HG03565 (cell line): Measurements from ENCODE around the gene KIF12.

Experiments
- ATAC-seq: cut with Tn5 transposase; IDR thresholded peaks from one replicate; pipeline ENCODE4 v1.9.1; 2021; ENCODE audit warnings: mild to moderate bottlenecking, moderate library complexity; ENCODE audit not compliant: unreplicated experiment

KIF12 gene

DNA sequence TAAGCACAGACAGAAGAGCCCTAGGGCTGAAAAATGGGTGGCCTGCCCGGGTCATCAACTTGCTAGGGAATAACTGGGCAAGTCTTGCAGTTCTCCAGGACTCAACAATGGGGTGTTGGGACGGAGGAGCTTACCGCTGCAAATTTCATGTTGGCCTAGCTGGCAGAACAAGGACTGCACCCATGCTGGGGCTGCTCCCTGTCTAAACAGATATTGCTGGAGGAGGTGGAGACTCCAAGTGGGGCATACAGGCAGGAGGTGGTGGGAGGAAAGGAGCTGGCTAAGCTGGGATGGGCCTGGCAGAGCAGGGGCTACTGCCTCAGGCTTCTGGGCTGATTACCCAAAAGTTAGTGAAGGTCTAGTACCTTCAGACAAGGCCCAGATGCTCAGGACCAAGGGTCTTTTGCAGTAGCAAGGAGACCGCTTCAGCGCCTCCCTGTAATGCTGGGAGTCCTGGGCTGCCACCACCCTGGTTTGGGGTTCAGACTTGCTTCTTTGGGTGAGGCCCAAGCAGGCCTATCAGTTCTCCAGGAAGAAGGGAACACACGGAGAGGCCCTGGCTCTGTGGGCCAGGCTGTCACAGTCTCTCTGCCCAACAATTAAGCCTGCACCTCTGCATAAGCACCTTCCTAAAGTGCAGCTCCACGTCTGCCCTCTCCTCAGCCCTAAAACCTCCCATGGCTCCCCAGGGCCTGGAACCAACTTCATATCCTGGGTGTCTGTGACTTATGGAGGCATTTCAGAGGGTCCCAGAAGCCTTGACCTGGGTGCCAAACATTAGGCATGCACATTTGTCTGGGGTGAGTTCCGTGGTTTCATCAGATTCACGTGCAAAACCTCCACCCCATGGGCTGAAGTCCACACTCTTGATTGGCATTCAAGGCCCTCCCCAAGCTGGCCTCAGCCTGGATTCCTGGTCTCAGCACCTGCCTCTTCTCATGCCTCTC is 24.2 kb upstream of the KIF12 start:
- ATAC-seq = no peak

- no peak for ATAC-seq
These were observed 23.3 kb upstream of the KIF12 start for GRCh38 chr9:114122136-114123027.

DNA sequence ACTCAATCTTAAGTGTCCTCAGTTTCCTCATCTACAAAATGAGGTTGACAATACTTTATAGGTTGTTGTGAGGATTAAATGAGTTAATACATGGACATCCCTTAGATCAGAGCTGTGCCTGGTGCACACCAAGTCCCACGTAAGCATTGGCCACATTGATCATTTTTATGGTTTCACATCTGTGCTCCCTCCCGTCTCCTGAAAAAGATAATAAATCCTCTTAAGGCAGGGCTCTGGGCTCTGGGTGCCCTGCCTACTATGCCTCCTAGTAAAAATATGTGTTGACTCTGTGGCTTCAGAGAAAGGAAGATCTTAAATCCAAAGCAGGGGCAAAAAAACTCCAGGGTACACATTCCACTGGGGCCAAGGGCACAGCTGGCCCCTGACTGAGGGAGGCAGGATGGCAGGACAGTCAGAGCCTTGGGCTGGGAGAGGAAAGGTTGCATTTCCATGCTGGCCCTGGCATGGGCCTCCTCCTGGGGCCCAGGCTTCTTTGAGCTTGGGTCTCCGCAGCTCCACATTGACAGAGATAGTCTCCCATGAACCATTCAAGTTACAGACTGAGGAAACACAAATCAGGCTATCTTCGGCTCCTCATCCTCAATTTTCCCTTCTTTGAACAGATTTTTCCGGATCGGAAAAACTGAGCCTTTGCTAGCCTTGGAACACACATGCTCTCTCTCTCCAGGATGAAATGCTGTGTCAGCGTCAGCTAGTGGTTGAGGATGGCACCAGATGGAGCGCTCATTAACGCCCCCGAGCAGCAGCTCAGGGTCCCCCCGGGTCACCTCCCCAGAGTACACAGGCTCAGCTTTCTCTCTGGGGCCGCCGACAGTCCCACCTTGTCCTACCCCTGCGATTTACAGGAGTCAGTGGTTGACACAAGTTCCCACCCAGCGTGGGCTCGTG is 22.4 kb upstream of the KIF12 start:
- ATAC-seq = no peak

DNA sequence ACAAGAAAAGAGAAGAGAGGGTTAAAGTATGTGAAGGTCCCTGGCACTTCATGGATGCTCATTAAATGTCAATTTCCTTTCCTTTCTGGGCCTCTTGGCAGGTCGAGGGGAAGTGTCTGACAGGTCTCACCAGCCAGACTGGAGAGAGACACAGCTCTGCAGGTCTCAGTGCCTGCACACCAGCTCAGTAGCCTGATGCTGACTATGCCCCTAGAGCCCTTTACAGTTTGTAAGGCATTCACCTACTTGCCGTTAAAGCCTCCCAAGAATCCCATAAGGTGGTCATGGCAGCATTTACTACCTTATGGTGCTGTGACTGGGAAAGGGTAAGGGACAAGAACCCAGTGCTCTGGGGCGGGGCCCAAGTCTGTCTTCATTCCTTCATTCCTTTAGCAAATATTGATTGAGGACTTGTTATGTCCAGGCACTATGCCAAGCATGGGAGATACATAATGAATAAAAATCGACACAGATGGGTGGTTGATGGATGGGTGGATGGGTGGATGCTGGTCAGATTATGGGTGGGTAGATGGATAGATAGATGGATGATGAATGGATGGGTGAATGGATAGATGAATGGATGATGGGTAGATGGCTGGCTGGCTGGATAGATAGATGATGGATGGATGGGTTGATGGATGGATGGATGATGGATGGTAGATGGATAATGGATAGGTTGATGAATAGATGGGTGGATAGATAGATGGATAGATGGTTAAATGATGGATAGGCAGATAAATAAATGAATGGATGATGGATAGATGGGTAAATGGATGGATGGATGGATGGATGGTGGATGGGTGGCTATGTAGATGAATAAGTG is 21.3 kb upstream of the KIF12 start:
- no peak for ATAC-seq

DNA sequence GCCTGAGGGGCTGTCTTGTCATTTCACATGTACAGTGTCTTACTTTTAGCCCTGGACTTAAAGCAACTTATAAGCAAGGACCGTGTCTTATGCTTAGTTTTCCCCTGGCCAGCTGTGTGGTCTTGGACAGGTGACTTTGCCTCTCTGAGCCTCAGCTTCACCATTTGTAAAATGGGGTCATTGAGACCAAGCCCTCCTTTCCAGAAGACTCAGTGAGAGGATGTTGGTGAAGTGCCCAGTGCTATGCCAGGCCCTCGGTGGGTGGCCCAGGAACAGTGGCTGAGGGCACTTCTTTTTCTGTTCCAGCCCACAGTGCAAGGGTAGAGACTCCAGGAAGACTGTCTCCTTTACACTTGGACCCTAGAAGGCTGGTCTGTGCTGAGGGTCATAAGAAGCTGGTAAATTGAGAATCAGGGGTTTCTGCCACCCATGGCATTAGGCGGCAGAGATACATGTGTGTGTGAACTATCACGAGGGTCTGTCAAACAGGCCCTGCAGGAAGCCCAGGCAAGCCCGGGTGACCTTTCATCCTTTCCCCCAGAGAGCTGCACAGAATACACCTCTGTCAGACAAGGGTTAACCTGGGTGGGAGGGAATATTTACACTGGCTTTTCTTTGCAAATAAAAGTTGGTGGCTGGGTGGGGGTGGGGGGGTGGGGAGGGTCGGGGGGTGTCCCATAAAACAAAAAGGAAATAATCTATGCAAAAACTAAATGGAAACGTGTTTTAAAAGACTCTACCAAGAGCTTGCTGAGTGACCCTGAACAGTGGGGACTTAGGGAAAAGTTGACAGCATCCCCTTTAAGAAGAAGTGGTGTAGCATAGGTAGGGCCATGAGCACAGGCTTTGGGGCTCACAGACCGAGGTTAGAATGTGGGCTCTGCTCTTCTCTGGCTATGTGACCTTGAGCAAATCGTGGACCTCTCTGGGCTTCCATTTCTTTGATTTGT is 20.4 kb upstream of the KIF12 start:
- no peak for ATAC-seq

- ATAC-seq = no peak
These were observed 19.1 kb upstream of the KIF12 start for GRCh38 chr9:114117996-114118830.

DNA sequence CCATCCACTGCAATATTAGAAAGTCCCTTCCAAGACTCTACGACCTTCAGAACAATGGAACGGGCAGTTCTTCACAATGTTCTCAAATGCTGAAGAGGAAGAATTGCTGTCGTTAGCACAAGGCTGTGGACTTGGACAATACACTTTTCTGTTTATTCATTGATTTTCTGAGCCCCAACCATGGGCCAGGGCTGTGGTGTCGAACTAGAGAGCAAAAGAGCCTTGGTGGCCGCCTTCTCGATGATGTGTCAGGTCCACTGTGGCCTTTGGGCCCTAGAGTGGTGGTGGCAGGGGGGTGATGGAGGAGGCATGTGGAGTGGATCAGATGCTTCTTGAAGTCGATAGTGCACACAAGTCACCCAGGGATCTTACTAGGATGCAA is 18.5 kb upstream of the KIF12 start:
- no peak for ATAC-seq

GRCh38 chr9:114116126-114116747 is 17.1 kb upstream of the KIF12 start:
- no peak for ATAC-seq

- ATAC-seq = no peak
These were observed 16.6 kb upstream of the KIF12 start for GRCh38 chr9:114115654-114116125.

DNA sequence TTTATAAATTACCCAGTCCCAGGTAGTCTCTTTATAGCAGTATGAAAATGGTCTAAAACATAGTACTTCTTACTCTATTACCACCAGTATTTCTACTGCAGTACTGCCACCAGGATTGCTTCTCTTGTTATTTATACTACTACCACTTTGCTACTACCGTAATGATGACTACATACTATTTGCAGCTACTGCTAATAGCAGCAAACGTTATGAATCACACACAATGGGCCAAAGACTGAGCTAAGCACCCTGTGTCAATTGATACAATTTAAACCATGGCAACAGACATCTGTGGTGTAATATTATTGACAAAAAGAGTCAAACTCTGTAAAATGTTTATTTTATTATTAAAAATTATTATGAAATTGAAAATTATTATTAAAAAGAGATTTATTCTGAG is 15.3 kb upstream of the KIF12 start:
- ATAC-seq = no peak

GRCh38 chr9:114112778-114113584 is 13.9 kb upstream of the KIF12 start:
- ATAC-seq = no peak

- no peak for ATAC-seq
These were observed 13.2 kb upstream of the KIF12 start for GRCh38 chr9:114112325-114112724.

DNA sequence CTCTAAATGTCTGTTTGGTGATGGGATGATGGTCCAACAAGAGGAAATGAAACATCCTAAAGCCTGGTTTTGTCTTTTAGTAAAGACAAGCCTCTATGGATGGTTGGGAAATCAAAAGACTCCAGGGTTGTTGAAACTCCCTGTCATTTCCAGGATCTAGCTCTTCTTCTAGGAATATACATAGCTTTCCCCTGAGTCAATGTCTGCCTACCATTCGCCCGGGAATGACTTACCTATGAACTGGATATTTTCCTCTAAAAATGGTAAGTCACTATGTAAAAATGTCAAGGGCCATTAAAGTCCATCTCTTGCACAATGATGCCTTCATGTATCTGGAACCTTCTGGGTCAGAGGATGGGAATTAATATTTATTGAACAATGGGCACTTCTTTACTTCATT is 11.1 kb upstream of the KIF12 start:
- ATAC-seq = no peak

DNA sequence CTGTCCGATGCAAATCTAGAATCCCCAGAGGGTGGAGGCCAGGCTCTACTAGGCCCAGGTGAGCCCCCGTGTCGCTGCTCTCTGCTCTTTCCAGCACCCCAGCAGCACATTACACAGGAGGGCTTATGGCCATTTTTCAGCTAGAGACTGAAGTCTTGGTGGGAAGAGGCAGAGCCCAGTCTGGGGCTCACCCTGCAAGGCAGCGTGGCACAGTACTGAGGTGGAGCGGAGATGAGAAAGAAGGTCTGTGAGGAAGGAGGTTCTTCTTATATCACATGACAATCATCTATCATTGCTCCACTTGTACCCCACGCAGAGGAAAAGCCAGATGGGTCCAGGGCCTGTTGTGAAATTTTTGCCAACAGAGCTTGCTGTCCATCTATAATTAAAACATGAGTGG is 10.0 kb upstream of the KIF12 start:
- no peak for ATAC-seq

- peak; percentile 75 for ATAC-seq
These were observed 9.1 kb upstream of the KIF12 start for GRCh38 chr9:114108016-114108833.
